Measurements from ENCODE around the gene RNF167. TPM values are rescaled to one million over a fixed set of nuclear protein-coding genes. Genes with fewer than 3 reads are reported as not detected.

RNF167 gene
- total and polyA plus RNA-seq, 8 donors, result 8.8 to 134 (median 52.8) TPM

- 88 to 92% (median 90%) methylated on average over 24 to 27 of the region's 27 CpGs for whole genome bisulfite sequencing, 5 donors
- peaks cover 0 to 33% (median 0%) of the 10 kb centered on the region in 3 donors for H3K27me3 ChIP-seq
- H3K27ac ChIP-seq, result no peak overlapping the region
- DNase-seq, result no peak
- TF ChIP-seq POLR2AphosphoS5 (IDR thresholded peaks at IDR 0.05) (no peak), CTCF (IDR thresholded peaks at IDR 0.05) (no peak), EP300 (IDR thresholded peaks at IDR 0.05) (no peak), POLR2A (IDR thresholded peaks at IDR 0.05) (no peak)
- intact Hi-C loops (cut with DNase I; ENCODE audit: low total_unique reads), result loop anchor here (10.0 kb wide), 1 partner anchor 162 kb away; the partner anchor contains the start of genes CXCL16, MED11 and ZMYND15
- H3K36me3 ChIP-seq, result peaks cover 53 to 62% (median 60%) of the 10 kb centered on the region in 4 donors
- peaks cover 20 to 34% (median 28%) of the 10 kb centered on the region in 4 donors for H3K4me1 ChIP-seq
- no peak overlapping the region for H3K4me3 ChIP-seq
- H3K9me3 ChIP-seq, result no peaks in the 10 kb centered on the region
These were observed 43.5 kb upstream of the RNF167 start for GRCh38 chr17:4896332-4897197.

GRCh38 chr17:4897198-4897687 is 42.8 kb upstream of the RNF167 start:
- WGBS, 5 donors, result 76 to 80% (median 78%) methylated on average over 10 of the region's 10 CpGs
- no peak for TF ChIP-seq POLR2AphosphoS5 (IDR thresholded peaks at IDR 0.05)
- no peak for TF ChIP-seq EP300 (IDR thresholded peaks at IDR 0.05)
- TF ChIP-seq CTCF (IDR thresholded peaks at IDR 0.05), result no peak
- TF ChIP-seq POLR2A (IDR thresholded peaks at IDR 0.05), result no peak
- no peaks in the 10 kb centered on the region for H3K9me3 ChIP-seq
- no peak overlapping the region for H3K27ac ChIP-seq
- peaks cover 46 to 55% (median 54%) of the 10 kb centered on the region in 4 donors for H3K36me3 ChIP-seq
- peaks cover 0 to 36% (median 0%) of the 10 kb centered on the region in 3 donors for H3K27me3 ChIP-seq
- H3K4me1 ChIP-seq, result peaks cover 20 to 39% (median 31%) of the 10 kb centered on the region in 4 donors
- no peak overlapping the region for H3K4me3 ChIP-seq
- no peak for DNase-seq
- intact Hi-C loops (cut with DNase I; ENCODE audit: low total_unique reads), result loop anchor here (10.0 kb wide), 1 partner anchor 162 kb away; the partner anchor contains the start of genes CXCL16, MED11 and ZMYND15

- peaks cover 0 to 36% (median 0%) of the 10 kb centered on the region in 3 donors for H3K27me3 ChIP-seq
- peaks cover 41 to 50% (median 48%) of the 10 kb centered on the region in 4 donors for H3K36me3 ChIP-seq
- no peak for TF ChIP-seq EP300 (IDR thresholded peaks at IDR 0.05)
- no peak for TF ChIP-seq CTCF (IDR thresholded peaks at IDR 0.05)
- no peak for TF ChIP-seq POLR2A (IDR thresholded peaks at IDR 0.05)
- no peak for TF ChIP-seq POLR2AphosphoS5 (IDR thresholded peaks at IDR 0.05)
- peaks cover 20 to 43% (median 33%) of the 10 kb centered on the region in 4 donors for H3K4me1 ChIP-seq
- WGBS, 5 donors, result 84 to 89% (median 85%) methylated on average over 5 of the region's 5 CpGs
- intact Hi-C loops (cut with DNase I; ENCODE audit: low total_unique reads), result loop anchor here (10.0 kb wide), 1 partner anchor 163 kb away; the partner anchor contains the start of genes CXCL16, MED11 and ZMYND15
- H3K9me3 ChIP-seq, result no peaks in the 10 kb centered on the region
- H3K27ac ChIP-seq, result no peak overlapping the region
- H3K4me3 ChIP-seq, result no peak overlapping the region
- DNase-seq, result no peak
These were observed 42.3 kb upstream of the RNF167 start for GRCh38 chr17:4897785-4898184.

- no peak for DNase-seq
- Histone ChIP-seq H3K27me3 (peaks cover 0 to 36% (median 0%) of the 10 kb centered on the region in 3 donors), H3K36me3 (peaks cover 36 to 44% (median 42%) of the 10 kb centered on the region in 4 donors), H3K4me1 (peaks cover 20 to 49% (median 39%) of the 10 kb centered on the region in 4 donors), H3K4me3 (peak overlapping the region in 1 of 4 donors; percentile 51), H3K9me3 (no peaks in the 10 kb centered on the region), H3K27ac (peak overlapping the region in 1 of 5 donors; percentile 54)
- 57 to 72% (median 66%) methylated on average over 8 of the region's 8 CpGs for WGBS, 5 donors
- TF ChIP-seq POLR2A (IDR thresholded peaks at IDR 0.05) (no peak), EP300 (IDR thresholded peaks at IDR 0.05) (no peak), CTCF (IDR thresholded peaks at IDR 0.05) (no peak), POLR2AphosphoS5 (IDR thresholded peaks at IDR 0.05) (no peak)
- intact Hi-C loops (cut with DNase I; ENCODE audit: low total_unique reads), result loop anchor here (10.0 kb wide), 1 partner anchor 164 kb away; the partner anchor contains the start of genes CXCL16, MED11 and ZMYND15
These were observed 41.7 kb upstream of the RNF167 start for GRCh38 chr17:4898351-4898750.
